Left renal cortex interstitium (tissue), 4 donors: ENCODE data around the gene KAZN. TPM values are rescaled to one million over a fixed set of nuclear protein-coding genes. Genes with fewer than 3 reads are reported as not detected.

ENCODE experiments used
- DNase-seq, 4 donors: peaks; one replicate each; pipeline ENCODE4 v3.0.0-alpha.2; 2013; ENCODE audit warnings: low read depth in 4 of 4, low spot score in 2 of 4, missing footprints in 1 of 4
- polyA plus RNA-seq, 4 donors: library from polyadenylated mRNA; unstranded; fragments of 120-200 nt; gene quantifications; one replicate each; pipeline ENCODE4 v1.2.1, GENCODE V29; 2013; ENCODE audit not compliant: insufficient read length in 4 of 4

KAZN gene
- polyA plus RNA-seq, 4 donors: 33.0 to 47.4 (median 37.7) TPM

GRCh38 chr1:14922942-14923726 lies 324.6 kb downstream of the KAZN start:
- DNase-seq: no peak

- no peak for DNase-seq
Measured at GRCh38 chr1:14923727-14924452, 325.4 kb downstream of the KAZN start.

GRCh38 chr1:14924455-14925331 lies 326.2 kb downstream of the KAZN start:
- no peak for DNase-seq

GRCh38 chr1:14925336-14926136 lies 327.1 kb downstream of the KAZN start:
- no peak for DNase-seq

- no peak for DNase-seq
Measured at GRCh38 chr1:14926229-14926628, 327.7 kb downstream of the KAZN start.

- no peak for DNase-seq
Measured at GRCh38 chr1:14926818-14927575, 328.5 kb downstream of the KAZN start.

- DNase-seq: no peak
Measured at GRCh38 chr1:14928412-14928811, 329.9 kb downstream of the KAZN start.

GRCh38 chr1:14928886-14929546 lies 330.5 kb downstream of the KAZN start:
- no peak for DNase-seq

- no peak for DNase-seq
Measured at GRCh38 chr1:14929547-14930246, 331.2 kb downstream of the KAZN start.

- no peak for DNase-seq
Measured at GRCh38 chr1:14930247-14930965, 331.9 kb downstream of the KAZN start.

- no peak for DNase-seq
Measured at GRCh38 chr1:14932034-14932638, 333.7 kb downstream of the KAZN start.

- no peak for DNase-seq
Measured at GRCh38 chr1:14934867-14935266, 336.4 kb downstream of the KAZN start.

- no peak for DNase-seq
Measured at GRCh38 chr1:14936815-14937214, 338.3 kb downstream of the KAZN start.

- DNase-seq: no peak
Measured at GRCh38 chr1:14937288-14937949, 338.9 kb downstream of the KAZN start.

GRCh38 chr1:14939527-14940284 lies 341.2 kb downstream of the KAZN start:
- DNase-seq: no peak

GRCh38 chr1:14940285-14940870 lies 341.9 kb downstream of the KAZN start:
- DNase-seq: no peak
